WTC11 (cell line): ENCODE results near the gene PPP1R14D. TPM values are rescaled to one million over a fixed set of nuclear protein-coding genes. Genes with fewer than 3 reads are reported as not detected.

Experiments
- ATAC-seq: fragments of 200-7000 bp; cut with Tn5 transposase; 2 replicates; pipeline ENCODE4 v1.10.0; 2021; ENCODE audit warnings: mild to moderate bottlenecking, moderate library complexity
- CTCF ChIA-PET: fragments of 300-600 bp; sonication (Branson Sonifier 250); formaldehyde crosslinking; loops from one replicate; lab custom pipeline; 2021; ENCODE audit warnings: antibody characterized with exemption; lab: Charles Lee
- POLR2A ChIA-PET: fragments of 350-600 bp; sonication (Branson Sonifier 250); formaldehyde crosslinking; loops from one replicate; lab custom pipeline; 2021; ENCODE audit warnings: antibody characterized with exemption; lab: Charles Lee
- DNase-seq: peaks from one replicate; pipeline ENCODE4 v3.0.0; 2021; ENCODE audit warnings: low spot score
- H3K27ac Mint-ChIP-seq: 2 replicates; pipeline ENCODE4 v1.8.0; 2021; ENCODE audit warnings: mixed read lengths
- H3K27me3 Mint-ChIP-seq: 2 replicates; pipeline ENCODE4 v1.8.0; 2021; ENCODE audit warnings: low read depth, mild to moderate bottlenecking, moderate library complexity, mixed read lengths
- H3K36me3 Mint-ChIP-seq: 2 replicates; pipeline ENCODE4 v1.8.0; 2021; ENCODE audit warnings: mixed read lengths
- H3K4me1 Mint-ChIP-seq: 2 replicates; pipeline ENCODE4 v1.8.0; 2022; ENCODE audit warnings: mixed read lengths
- H3K4me3 Mint-ChIP-seq: 2 replicates; pipeline ENCODE4 v1.8.0; 2021; ENCODE audit warnings: mild to moderate bottlenecking, moderate library complexity, mixed read lengths
- H3K9me3 Mint-ChIP-seq: 2 replicates; pipeline ENCODE4 v1.8.0; 2021; ENCODE audit warnings: mixed read lengths
- CBFB ChIP-seq: sonication (generic); formaldehyde crosslinking; IDR thresholded peaks from 2 replicates; pipeline ENCODE4 v1.8.1; 2022; ENCODE audit warnings: mild to moderate bottlenecking, low read depth, missing genetic modification reagents
- GABPB1 ChIP-seq: sonication (generic); formaldehyde crosslinking; IDR thresholded peaks from 2 replicates; pipeline ENCODE4 v1.8.1; 2023; ENCODE audit warnings: mild to moderate bottlenecking, missing genetic modification reagents
- KAT7 ChIP-seq: sonication (generic); formaldehyde crosslinking; IDR thresholded peaks from 2 replicates; pipeline ENCODE4 v1.8.1; 2023; ENCODE audit warnings: missing genetic modification reagents, mild to moderate bottlenecking, borderline replicate concordance
- PRRX2 ChIP-seq: fragments of 250-450 bp; sonication (Bioruptor Pico); IDR thresholded peaks from 2 replicates; pipeline ENCODE4 v1.8.0; 2021; ENCODE audit warnings: mild to moderate bottlenecking
- SMAD3 ChIP-seq: sonication (generic); formaldehyde crosslinking; IDR thresholded peaks from 2 replicates; pipeline ENCODE4 v1.8.0; 2022; ENCODE audit warnings: missing genetic modification reagents, mild to moderate bottlenecking, borderline replicate concordance
- SMAD4 ChIP-seq: sonication (generic); formaldehyde crosslinking; IDR thresholded peaks from 2 replicates; pipeline ENCODE4 v1.8.0; 2022; ENCODE audit warnings: mild to moderate bottlenecking, missing genetic modification reagents
- SP1 ChIP-seq: sonication (generic); formaldehyde crosslinking; conservative IDR thresholded peaks from 2 replicates; pipeline ENCODE4 v1.8.1; 2022; ENCODE audit warnings: missing genetic modification reagents
- TCF7 ChIP-seq: sonication (generic); formaldehyde crosslinking; IDR thresholded peaks from 2 replicates; pipeline ENCODE4 v1.8.0; 2022; ENCODE audit warnings: mild to moderate bottlenecking, low read depth, missing genetic modification reagents, moderate library complexity
- TEAD1 ChIP-seq: sonication (generic); formaldehyde crosslinking; IDR thresholded peaks from 2 replicates; pipeline ENCODE4 v1.8.0; 2022; ENCODE audit warnings: mild to moderate bottlenecking, missing genetic modification reagents
- ZNF416 ChIP-seq: fragments of 250-450 bp; sonication (Bioruptor Pico); IDR thresholded peaks from 2 replicates; pipeline ENCODE4 v1.9.0; 2021; ENCODE audit warnings: mild to moderate bottlenecking, inconsistent platforms
- ZNF671 ChIP-seq: fragments of 250-450 bp; sonication (Bioruptor Pico); IDR thresholded peaks from 2 replicates; pipeline ENCODE4 v1.8.0; 2021; ENCODE audit warnings: mild to moderate bottlenecking
- total RNA-seq: library from RNA; stranded (reverse); gene quantifications from 3 replicates; pipeline ENCODE4 v1.2.3, GENCODE V29; 2021
- TF ChIP-seq, protein P1 (sequence below): sonication (generic); formaldehyde crosslinking; IDR thresholded peaks from 2 replicates; pipeline ENCODE4 v1.8.1; 2023; ENCODE audit warnings: mild to moderate bottlenecking, missing genetic modification reagents
- TF ChIP-seq, protein P2 (sequence below): sonication (generic); formaldehyde crosslinking; IDR thresholded peaks from 2 replicates; pipeline ENCODE4 v1.8.0; 2022; ENCODE audit warnings: mild to moderate bottlenecking, missing genetic modification reagents
- TF ChIP-seq, protein P3 (sequence below): sonication (generic); formaldehyde crosslinking; IDR thresholded peaks from 2 replicates; pipeline ENCODE4 v1.8.0; 2023; ENCODE audit warnings: mild to moderate bottlenecking, missing genetic modification reagents
- TF ChIP-seq, protein P4 (sequence below): sonication (generic); formaldehyde crosslinking; IDR thresholded peaks from 2 replicates; pipeline ENCODE4 v1.8.1; 2022; ENCODE audit warnings: mild to moderate bottlenecking, missing genetic modification reagents, moderate library complexity, borderline replicate concordance
- TF ChIP-seq, protein P5 (sequence below): sonication (generic); formaldehyde crosslinking; IDR thresholded peaks from 2 replicates; pipeline ENCODE4 v1.8.1; 2023; ENCODE audit warnings: mild to moderate bottlenecking, missing genetic modification reagents, borderline replicate concordance
- TF ChIP-seq, protein P6 (sequence below): fragments of 250-450 bp; sonication (Bioruptor Pico); IDR thresholded peaks from 2 replicates; pipeline ENCODE4 v1.9.0; 2021; ENCODE audit warnings: moderate library complexity, mild to moderate bottlenecking, inconsistent platforms, borderline replicate concordance

The PPP1R14D gene
- total RNA-seq, 1 experiment from 2014 or later: not detected

DNA sequence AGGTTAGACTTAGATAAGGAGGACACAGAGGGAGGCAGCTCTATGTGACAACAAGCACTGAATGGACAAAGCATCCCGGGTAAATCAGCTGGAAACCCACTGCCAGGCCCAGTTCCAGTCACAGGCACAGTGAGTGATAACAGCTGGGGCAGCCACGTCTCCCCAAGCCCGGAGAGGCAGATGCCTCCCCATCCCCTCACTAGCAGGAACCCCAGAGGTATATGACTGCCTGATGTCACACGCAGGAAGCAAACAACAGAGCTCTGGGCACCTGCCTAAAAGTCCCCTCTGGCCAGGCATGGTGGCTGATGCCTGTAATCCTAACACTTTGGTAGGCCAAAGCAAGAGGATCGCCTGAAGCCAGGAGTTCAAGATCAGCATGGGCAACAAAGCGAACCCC, 40.5 kb downstream of the PPP1R14D start (continued):
- TF ChIP-seq, protein P1, sequence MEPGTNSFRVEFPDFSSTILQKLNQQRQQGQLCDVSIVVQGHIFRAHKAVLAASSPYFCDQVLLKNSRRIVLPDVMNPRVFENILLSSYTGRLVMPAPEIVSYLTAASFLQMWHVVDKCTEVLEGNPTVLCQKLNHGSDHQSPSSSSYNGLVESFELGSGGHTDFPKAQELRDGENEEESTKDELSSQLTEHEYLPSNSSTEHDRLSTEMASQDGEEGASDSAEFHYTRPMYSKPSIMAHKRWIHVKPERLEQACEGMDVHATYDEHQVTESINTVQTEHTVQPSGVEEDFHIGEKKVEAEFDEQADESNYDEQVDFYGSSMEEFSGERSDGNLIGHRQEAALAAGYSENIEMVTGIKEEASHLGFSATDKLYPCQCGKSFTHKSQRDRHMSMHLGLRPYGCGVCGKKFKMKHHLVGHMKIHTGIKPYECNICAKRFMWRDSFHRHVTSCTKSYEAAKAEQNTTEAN: no peak
- TF ChIP-seq, protein P2, sequence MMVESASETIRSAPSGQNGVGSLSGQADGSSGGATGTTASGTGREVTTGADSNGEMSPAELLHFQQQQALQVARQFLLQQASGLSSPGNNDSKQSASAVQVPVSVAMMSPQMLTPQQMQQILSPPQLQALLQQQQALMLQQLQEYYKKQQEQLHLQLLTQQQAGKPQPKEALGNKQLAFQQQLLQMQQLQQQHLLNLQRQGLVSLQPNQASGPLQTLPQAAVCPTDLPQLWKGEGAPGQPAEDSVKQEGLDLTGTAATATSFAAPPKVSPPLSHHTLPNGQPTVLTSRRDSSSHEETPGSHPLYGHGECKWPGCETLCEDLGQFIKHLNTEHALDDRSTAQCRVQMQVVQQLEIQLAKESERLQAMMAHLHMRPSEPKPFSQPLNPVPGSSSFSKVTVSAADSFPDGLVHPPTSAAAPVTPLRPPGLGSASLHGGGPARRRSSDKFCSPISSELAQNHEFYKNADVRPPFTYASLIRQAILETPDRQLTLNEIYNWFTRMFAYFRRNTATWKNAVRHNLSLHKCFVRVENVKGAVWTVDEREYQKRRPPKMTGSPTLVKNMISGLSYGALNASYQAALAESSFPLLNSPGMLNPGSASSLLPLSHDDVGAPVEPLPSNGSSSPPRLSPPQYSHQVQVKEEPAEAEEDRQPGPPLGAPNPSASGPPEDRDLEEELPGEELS: no peak
- TF ChIP-seq ZNF671 (CRISPR knock-in tag) (no peak), KAT7 (CRISPR knock-in tag) (no peak), SMAD3 (CRISPR knock-in tag) (no peak), SP1 (CRISPR knock-in tag) (no peak), GABPB1 (CRISPR knock-in tag) (no peak), CBFB (no peak), PRRX2 (CRISPR knock-in tag) (no peak)
- TF ChIP-seq, protein P3, sequence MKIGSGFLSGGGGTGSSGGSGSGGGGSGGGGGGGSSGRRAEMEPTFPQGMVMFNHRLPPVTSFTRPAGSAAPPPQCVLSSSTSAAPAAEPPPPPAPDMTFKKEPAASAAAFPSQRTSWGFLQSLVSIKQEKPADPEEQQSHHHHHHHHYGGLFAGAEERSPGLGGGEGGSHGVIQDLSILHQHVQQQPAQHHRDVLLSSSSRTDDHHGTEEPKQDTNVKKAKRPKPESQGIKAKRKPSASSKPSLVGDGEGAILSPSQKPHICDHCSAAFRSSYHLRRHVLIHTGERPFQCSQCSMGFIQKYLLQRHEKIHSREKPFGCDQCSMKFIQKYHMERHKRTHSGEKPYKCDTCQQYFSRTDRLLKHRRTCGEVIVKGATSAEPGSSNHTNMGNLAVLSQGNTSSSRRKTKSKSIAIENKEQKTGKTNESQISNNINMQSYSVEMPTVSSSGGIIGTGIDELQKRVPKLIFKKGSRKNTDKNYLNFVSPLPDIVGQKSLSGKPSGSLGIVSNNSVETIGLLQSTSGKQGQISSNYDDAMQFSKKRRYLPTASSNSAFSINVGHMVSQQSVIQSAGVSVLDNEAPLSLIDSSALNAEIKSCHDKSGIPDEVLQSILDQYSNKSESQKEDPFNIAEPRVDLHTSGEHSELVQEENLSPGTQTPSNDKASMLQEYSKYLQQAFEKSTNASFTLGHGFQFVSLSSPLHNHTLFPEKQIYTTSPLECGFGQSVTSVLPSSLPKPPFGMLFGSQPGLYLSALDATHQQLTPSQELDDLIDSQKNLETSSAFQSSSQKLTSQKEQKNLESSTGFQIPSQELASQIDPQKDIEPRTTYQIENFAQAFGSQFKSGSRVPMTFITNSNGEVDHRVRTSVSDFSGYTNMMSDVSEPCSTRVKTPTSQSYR: no peak

DNA sequence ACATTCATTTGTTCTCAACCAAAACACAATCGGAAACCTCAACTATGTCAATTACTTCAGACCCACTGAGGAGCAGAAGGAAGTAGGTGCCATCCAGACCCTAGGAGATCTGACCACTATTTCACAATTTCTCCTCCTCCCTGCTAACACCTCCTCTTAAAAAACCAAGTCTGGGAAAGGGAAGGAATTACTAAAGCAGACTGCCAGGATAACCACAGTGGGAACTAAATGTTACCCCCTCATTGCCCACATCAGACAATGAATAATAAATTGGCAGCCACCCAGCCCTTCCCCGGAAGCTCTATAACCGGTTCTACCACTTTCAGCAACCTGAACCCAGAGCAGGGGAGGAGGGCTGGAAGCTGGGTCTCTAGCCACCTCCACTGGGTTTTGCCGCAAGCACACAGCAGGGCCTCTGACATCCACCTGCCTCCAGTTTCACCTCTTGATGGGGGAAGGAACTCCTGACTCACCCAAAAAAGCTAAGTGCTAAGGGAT, 41.1 kb downstream of the PPP1R14D start:
- Mint-ChIP-seq H3K36me3 (peaks cover 6% of the 10 kb centered on the region; the same call in 1 of the 2 replicates), H3K9me3 (no peaks in the 10 kb centered on the region), H3K4me3 (peak overlapping the region; percentile 53), H3K27ac (peak overlapping the region; percentile 95), H3K27me3 (no peaks in the 10 kb centered on the region), H3K4me1 (peaks cover 57% of the 10 kb centered on the region)
- CTCF ChIA-PET: interaction anchor here (0.6 to 4.0 kb wide), 15 partner anchors 10 to 193 kb away, joined by 3 to 65 read pairs (median 4); partner anchors contain the start of genes GCHFR, SPINT1 and VPS18
- DNase-seq (peak; percentile 80), ATAC-seq (peak; percentile 88)
- TF ChIP-seq, protein P3: 0 out of 2 replicates have a peak, but pooled peaks have one; percentile 57
- peak; percentile 62; the same call in 1 of the 2 replicates for TF ChIP-seq TEAD1 (CRISPR knock-in tag)
- TF ChIP-seq, protein P4, sequence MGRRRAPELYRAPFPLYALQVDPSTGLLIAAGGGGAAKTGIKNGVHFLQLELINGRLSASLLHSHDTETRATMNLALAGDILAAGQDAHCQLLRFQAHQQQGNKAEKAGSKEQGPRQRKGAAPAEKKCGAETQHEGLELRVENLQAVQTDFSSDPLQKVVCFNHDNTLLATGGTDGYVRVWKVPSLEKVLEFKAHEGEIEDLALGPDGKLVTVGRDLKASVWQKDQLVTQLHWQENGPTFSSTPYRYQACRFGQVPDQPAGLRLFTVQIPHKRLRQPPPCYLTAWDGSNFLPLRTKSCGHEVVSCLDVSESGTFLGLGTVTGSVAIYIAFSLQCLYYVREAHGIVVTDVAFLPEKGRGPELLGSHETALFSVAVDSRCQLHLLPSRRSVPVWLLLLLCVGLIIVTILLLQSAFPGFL (CRISPR knock-in tag): no peak
- POLR2A ChIA-PET: interaction anchor here (0.7 to 1.6 kb wide), 5 partner anchors 9 to 70 kb away, joined by 3 to 7 read pairs (median 3); partner anchors contain the start of gene SPINT1

DNA sequence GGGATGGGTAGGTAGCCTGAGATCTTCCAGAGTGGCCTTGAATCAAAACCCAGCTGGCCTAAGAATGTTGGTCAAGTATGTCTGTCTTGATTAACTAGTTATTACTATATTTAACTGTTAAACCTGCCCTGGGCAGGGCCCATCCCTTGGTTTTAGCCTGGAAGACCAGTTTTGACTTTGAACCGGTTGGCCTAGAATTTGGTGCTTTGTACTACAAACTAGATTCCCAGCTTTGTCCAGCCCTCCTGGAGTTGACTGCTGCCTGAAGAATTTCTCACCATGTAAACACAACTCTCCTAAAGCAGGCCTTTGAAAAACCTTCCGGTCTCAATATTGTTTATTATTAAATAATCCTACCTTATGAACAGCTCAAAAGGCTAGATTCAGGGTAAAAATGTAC, 42.7 kb downstream of the PPP1R14D start:
- ChIA-PET CTCF (interaction anchor here (0.6 to 4.0 kb wide), 18 partner anchors 15 to 109 kb away, joined by 3 to 65 read pairs (median 6); partner anchors contain the start of genes DNAJC17, GCHFR, RAD51 and SPINT1), POLR2A (interaction anchor here (1.0 kb wide), 1 partner anchor 108 kb away, joined by 3 read pairs; no protein-coding TSS in a partner anchor)
- H3K27me3 Mint-ChIP-seq: no peaks in the 10 kb centered on the region
- H3K27ac Mint-ChIP-seq: peak overlapping the region; percentile 90
- no peak overlapping the region for H3K4me3 Mint-ChIP-seq
- ATAC-seq (no peak), DNase-seq (no peak)
- H3K36me3 Mint-ChIP-seq: no peaks in the 10 kb centered on the region
- H3K4me1 Mint-ChIP-seq: peaks cover 57% of the 10 kb centered on the region
- H3K9me3 Mint-ChIP-seq: no peaks in the 10 kb centered on the region
- TF ChIP-seq SMAD4 (CRISPR knock-in tag) (no peak), SMAD3 (CRISPR knock-in tag) (no peak), SP1 (CRISPR knock-in tag) (no peak), ZNF416 (no peak), TCF7 (CRISPR knock-in tag) (no peak)
- TF ChIP-seq, protein P5, sequence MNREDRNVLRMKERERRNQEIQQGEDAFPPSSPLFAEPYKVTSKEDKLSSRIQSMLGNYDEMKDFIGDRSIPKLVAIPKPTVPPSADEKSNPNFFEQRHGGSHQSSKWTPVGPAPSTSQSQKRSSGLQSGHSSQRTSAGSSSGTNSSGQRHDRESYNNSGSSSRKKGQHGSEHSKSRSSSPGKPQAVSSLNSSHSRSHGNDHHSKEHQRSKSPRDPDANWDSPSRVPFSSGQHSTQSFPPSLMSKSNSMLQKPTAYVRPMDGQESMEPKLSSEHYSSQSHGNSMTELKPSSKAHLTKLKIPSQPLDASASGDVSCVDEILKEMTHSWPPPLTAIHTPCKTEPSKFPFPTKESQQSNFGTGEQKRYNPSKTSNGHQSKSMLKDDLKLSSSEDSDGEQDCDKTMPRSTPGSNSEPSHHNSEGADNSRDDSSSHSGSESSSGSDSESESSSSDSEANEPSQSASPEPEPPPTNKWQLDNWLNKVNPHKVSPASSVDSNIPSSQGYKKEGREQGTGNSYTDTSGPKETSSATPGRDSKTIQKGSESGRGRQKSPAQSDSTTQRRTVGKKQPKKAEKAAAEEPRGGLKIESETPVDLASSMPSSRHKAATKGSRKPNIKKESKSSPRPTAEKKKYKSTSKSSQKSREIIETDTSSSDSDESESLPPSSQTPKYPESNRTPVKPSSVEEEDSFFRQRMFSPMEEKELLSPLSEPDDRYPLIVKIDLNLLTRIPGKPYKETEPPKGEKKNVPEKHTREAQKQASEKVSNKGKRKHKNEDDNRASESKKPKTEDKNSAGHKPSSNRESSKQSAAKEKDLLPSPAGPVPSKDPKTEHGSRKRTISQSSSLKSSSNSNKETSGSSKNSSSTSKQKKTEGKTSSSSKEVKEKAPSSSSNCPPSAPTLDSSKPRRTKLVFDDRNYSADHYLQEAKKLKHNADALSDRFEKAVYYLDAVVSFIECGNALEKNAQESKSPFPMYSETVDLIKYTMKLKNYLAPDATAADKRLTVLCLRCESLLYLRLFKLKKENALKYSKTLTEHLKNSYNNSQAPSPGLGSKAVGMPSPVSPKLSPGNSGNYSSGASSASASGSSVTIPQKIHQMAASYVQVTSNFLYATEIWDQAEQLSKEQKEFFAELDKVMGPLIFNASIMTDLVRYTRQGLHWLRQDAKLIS (CRISPR knock-in tag): no peak
- TF ChIP-seq, protein P6, sequence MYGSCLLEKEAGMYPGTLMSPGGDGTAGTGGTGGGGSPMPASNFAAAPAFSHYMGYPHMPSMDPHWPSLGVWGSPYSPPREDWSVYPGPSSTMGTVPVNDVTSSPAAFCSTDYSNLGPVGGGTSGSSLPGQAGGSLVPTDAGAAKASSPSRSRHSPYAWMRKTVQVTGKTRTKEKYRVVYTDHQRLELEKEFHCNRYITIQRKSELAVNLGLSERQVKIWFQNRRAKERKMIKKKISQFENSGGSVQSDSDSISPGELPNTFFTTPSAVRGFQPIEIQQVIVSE (CRISPR knock-in tag): no peak
